T47D (cell line): Measurements from ENCODE around the gene SLC4A4.

Experiments
- DNase-seq, 2 experiments: peaks; one replicate each; pipeline versions ENCODE4 v3.0.0 to v3.0.0-alpha.2; 2011 to 2012; ENCODE audit warnings: low read depth in 1 of 2, low spot score in 1 of 2
- JUND ChIP-seq: IDR thresholded peaks from 2 replicates; pipeline ENCODE4 v1.6.1; 2012; ENCODE audit warnings: low read depth
- in situ Hi-C: cut with HindIII; loops from 2 replicates; pipeline ENCODE4 v1.10.0; 2016; ENCODE audit warnings: low sequenced_read_pairs, low pct_unique_long_range_greater_than_20kb

The SLC4A4 gene

GRCh38 chr4:71333368-71333767 lies 5.5 kb upstream of the SLC4A4 start:
- DNase-seq, result no peak
- TF ChIP-seq JUND, result no peak
- in situ Hi-C loops, result no loop called here

- no peak for TF ChIP-seq JUND
- in situ Hi-C loops, result no loop called here
- no peak for DNase-seq
Measured at GRCh38 chr4:71333960-71334359, 4.9 kb upstream of the SLC4A4 start.

GRCh38 chr4:71334465-71334882 lies 4.3 kb upstream of the SLC4A4 start:
- in situ Hi-C loops, result no loop called here
- TF ChIP-seq JUND, result no peak
- DNase-seq, result no peak

GRCh38 chr4:71343670-71344466 lies 5.0 kb downstream of the SLC4A4 start:
- no peak for DNase-seq
- in situ Hi-C loops, result no loop called here
- no peak for TF ChIP-seq JUND

- in situ Hi-C loops, result no loop called here
- no peak for DNase-seq
- TF ChIP-seq JUND, result no peak
Measured at GRCh38 chr4:71346710-71347109, 7.9 kb downstream of the SLC4A4 start.

GRCh38 chr4:71348586-71348985 lies 9.8 kb downstream of the SLC4A4 start:
- in situ Hi-C loops, result no loop called here
- no peak for TF ChIP-seq JUND
- no peak for DNase-seq

GRCh38 chr4:71355045-71355444 lies 16.2 kb downstream of the SLC4A4 start:
- in situ Hi-C loops, result no loop called here
- DNase-seq, result no peak
- TF ChIP-seq JUND, result no peak

GRCh38 chr4:71355971-71356370 lies 17.2 kb downstream of the SLC4A4 start:
- no peak for DNase-seq
- no peak for TF ChIP-seq JUND
- in situ Hi-C loops, result no loop called here

- in situ Hi-C loops, result no loop called here
- no peak for TF ChIP-seq JUND
- DNase-seq, result no peak
Measured at GRCh38 chr4:71356924-71357663, 18.3 kb downstream of the SLC4A4 start.

- in situ Hi-C loops, result no loop called here
- no peak for TF ChIP-seq JUND
- no peak for DNase-seq
Measured at GRCh38 chr4:71360844-71361243, 22.0 kb downstream of the SLC4A4 start.

- DNase-seq, result no peak
- in situ Hi-C loops, result no loop called here
- no peak for TF ChIP-seq JUND
Measured at GRCh38 chr4:71361476-71361875, 22.7 kb downstream of the SLC4A4 start.

GRCh38 chr4:71366766-71367165 lies 27.9 kb downstream of the SLC4A4 start:
- in situ Hi-C loops, result no loop called here
- TF ChIP-seq JUND, result no peak
- DNase-seq, result no peak

- TF ChIP-seq JUND, result no peak
- no peak for DNase-seq
- in situ Hi-C loops, result no loop called here
Measured at GRCh38 chr4:71367546-71367945, 28.7 kb downstream of the SLC4A4 start.
